HG03558 (cell line): ENCODE measurements around the gene MTERF2.
"Not testable (repeated sequence)": the region's sequence is repeated elsewhere in the genome, so short reads cannot be mapped to it uniquely, and the experiment has no call there.

Experiments used
- ATAC-seq: cut with Tn5 transposase; IDR thresholded peaks from one replicate; pipeline ENCODE4 v1.9.1; 2021; ENCODE audit warnings: moderate number of reproducible peaks; ENCODE audit not compliant: unreplicated experiment; ENCODE audit errors: extremely low read depth

The MTERF2 gene, protein sequence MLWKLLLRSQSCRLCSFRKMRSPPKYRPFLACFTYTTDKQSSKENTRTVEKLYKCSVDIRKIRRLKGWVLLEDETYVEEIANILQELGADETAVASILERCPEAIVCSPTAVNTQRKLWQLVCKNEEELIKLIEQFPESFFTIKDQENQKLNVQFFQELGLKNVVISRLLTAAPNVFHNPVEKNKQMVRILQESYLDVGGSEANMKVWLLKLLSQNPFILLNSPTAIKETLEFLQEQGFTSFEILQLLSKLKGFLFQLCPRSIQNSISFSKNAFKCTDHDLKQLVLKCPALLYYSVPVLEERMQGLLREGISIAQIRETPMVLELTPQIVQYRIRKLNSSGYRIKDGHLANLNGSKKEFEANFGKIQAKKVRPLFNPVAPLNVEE

DNA sequence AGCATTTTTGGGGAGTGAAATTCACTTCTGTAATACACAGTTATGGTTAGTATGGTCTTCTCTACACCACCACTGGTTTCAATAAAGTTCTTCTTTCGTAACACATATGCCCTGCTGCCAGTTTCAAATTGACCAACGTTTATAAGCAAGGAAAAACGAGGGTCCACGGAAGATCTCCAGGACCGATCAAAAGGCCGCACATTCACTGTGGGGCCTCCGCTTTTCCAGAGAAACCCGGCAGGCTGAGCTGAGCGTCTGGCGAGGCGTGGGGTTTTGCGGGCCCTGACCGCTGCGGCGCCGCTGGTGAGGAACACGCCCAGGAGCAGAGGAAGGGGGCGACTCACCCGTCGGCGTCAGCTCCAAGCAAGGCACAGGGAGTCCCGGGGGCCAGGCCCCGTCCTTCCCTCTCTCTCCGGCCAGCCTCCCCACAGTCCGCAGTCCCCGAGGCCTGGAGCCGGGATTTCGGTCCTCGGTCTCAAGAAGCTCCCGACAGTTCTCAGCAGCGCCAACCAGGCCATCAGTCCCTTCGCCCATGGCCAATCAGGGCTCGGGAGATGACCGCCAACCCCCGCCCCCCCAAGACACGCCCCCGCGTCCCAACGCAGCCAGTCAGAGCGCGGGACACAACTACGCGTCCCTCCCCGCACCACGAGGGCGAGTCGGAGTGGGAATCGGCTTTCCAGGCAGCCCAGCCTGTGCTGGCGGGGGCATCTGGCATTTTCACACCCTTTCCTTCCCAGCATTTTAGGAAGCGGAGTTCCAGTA, at the start of gene MTERF2:
MTERF2 (minus strand) TSS at position 522 of the 765 bp plus-strand sequence. CDS start 8,432 bp downstream, outside the sequence.
- ATAC-seq, result peak; percentile 56

DNA sequence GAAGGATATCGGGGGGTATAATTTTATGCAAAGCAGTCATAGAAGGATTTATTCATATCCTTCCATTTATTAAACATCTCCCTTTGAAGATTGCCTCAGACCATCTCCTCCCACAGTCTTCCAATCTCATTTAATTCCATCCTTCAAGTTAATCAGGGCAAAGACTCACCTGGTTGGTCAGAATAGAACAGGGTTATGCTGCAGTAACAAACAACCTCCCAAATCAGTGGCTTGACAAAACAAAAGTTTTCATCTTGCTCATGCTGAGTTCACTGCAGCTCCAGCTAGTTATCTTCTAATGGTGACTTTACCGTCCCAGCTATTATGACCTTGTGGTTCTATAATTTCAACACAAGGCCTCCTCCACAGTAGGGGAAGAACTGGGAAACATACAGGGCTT, 48.8 kb upstream of the MTERF2 start:
- no peak for ATAC-seq

DNA sequence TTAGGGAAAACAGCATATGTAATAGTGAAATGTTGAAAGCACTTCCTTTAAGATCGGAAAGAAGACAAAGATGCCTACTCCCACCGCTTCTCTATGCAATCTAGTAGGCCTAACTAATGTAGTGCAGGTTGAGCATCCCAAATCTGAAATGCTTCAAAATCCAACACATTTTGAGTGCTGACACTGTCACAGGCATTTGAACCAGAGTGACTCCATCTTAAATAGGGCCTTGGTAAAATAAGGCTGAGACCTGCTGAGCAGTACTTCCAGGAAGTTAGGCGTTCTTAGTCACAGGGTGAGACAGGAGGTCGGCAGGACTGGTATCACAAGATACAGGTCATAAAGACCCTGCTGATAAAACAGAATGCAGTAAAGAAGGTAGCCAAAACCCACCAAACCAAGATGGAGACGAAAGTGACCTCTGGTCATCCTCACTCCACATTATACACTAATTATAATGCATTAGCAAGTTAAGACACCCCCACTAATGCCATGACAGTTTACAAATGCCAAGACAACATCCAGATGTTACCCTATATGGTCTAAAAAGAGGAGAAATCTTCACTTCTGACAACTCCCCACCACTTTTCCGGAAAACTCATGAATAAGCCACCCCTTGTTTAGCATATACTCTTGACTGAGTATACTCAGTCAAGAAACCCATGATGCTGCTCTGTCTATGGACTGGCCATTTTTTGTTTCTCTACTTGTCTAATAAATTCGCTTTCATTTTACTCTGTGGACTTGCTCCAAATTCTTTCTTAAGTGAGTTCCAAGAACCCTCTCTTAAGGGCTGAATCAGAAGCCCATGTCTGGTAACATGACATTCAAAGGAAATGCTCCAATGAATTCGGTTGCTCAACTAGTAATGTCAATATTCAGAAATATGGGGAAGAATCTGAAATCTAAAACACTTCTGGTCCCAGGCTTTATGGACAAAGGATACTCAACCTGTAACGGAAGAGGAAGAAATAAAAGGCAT, 47.1 kb upstream of the MTERF2 start:
- no peak for ATAC-seq

DNA sequence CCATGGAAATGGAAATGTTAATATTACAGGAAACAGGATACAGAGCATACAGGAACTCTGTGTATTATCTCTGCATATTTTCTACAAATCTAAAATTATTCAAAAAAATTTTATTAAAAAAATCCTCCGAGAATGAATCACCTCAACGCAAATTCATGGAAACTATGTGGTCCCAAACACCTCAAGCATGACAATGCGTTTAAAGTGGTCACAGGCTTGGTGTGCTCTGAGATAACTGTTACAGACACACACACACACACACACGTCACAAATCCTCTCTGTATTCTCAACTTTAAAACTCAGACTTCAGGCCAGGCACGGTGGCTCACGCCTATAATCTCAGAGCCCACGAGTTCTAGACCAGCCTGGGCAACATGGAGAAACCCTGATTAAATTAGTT, 45.3 kb upstream of the MTERF2 start:
- ATAC-seq, result no peak

DNA sequence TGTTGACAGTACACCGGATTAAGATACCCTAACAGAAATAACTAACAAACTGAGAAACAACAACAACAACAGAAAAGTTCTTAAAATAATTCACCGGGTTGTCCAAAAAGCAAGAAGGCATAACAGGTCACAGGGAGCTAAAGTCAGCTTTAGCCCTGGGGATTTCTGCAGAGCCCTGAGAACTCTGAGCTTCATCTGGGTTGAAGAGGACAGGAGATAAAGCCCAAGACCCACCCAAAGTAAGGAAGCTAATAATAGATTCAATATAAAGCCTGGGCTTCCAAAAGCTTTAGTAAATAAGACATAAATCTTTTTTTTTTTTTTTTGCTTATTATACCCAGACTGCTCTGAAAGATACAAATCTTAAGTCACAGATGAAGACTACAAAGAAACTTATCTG, 44.1 kb upstream of the MTERF2 start:
- no peak for ATAC-seq

DNA sequence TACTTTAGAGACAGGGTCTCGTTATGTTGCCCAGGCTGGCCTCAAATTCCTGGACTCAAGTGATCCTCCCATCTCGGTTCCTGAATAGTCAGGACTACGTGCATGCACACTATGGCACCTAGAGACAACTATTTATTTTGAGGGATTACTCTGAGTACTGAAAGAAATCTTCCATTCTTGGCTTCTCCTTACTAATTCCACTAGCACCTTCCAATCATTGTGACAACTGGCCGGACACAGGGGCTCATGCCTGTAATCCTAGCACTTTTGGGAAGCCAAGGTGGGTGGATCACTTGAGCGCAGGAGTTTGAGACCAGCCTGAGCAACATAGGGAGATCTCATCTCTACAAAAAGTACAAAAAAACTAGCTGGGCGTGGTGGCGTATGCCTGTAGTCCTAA, 42.1 kb upstream of the MTERF2 start:
- ATAC-seq, result no peak

DNA sequence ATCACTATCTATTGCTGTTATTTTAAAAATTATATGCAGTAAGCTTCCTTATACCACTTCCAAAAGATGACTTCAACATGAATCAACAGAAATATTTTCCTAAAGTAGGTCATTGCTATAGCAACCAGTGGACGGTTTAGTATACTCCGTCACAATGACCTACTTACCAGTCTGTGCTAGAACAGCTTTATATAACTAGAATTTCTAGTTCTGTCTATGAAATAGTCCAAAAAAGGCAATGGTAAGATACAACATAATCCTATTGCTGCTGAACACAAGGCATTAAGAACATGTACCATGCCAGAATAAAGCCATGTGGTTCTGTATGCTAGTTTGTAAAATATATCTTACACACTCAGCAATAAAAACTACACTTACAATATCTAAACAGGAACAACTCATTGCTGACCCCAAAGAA, 40.7 kb upstream of the MTERF2 start:
- no peak for ATAC-seq

DNA sequence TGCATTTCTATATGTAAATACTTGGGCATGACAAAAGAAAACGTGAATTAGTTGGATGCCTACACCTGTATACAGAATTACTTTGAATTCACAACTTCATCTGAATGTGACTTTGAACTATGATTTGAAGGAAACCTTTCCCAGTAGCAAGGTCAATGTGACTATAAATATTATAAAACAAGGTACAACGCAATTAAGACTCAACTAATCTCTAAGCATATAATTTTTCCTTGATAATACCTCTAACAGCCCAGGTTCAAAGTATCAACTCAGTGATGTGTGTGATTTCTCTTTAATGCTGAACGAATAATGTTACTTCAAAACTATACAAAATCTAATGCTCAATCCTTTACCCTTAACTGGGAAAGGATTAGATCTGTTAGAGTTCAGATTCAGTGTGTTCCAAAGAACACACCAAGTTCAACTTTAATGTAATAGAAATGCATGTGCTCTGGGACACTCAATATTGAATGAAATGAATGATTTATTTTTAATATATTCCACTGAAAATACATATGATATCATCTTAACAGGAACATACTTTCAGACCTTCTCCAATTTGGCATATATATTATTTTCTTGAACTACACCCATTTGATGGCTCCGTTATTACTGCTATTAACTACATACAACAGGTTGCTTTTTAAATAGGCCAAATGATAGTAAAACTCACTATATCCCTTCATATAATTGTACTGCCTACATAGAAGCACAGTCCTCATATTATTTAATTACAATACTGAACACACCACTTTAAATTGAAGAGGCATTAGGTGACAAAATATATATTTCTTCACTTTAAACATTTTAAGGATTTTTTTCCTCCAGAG, 40.1 kb upstream of the MTERF2 start:
- no peak for ATAC-seq

DNA sequence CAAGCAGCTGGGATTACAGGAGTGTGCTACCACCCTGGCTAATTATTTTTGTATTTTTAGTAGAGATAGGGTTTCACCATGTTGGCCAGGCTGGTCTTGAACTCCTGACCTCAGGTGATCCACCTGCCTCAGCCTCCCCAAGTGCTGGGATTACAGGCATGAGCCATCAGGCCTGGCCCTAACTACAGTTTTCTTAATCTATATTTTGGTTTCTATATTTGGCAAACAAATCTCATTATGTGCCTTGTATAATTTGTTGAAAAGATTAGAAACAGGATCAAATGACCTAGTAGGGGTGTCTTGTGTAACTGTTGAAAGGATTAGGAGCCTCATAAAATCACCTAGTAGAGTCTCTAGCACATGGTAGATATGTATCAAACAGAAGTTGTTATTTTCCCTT, 39.4 kb upstream of the MTERF2 start:
- ATAC-seq, result not testable (repeated sequence)

DNA sequence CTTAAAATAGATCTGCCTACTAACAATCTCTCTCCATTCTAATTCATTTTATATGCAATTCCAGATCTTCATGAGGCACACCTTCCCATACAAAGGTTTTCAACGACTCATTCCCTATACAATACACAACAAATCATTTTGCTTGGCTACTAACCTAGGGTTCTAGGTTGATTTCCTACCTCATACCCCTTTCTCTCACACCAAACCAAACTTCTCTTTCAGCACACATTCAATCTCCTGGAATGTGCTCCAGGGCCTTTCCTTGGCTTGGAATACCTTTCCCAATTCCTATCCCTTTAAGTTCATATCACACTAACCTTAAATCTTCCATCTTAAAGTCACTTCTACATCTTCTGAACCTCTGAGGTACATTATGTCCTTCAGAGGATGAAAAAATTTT, 38.7 kb upstream of the MTERF2 start:
- no peak for ATAC-seq

DNA sequence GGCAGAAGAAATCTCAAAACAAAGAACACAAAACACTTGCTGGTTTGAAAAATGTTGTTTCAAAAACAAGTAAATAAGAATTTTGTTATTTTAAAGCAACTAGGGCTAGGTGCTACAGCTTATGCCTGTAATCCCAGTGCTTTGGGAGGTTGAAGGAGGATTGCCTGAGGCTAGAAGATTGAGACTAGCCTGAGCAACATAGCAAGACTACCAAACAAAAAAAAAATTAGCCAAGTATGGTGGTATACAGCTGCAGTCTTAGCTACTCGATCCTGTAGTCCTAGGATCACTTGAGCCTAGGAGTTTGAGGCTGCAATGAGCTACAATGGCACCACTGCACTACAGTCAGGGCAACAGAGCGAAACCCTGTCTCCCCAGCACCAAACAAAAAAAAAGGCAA, 32.6 kb upstream of the MTERF2 start:
- ATAC-seq, result no peak

DNA sequence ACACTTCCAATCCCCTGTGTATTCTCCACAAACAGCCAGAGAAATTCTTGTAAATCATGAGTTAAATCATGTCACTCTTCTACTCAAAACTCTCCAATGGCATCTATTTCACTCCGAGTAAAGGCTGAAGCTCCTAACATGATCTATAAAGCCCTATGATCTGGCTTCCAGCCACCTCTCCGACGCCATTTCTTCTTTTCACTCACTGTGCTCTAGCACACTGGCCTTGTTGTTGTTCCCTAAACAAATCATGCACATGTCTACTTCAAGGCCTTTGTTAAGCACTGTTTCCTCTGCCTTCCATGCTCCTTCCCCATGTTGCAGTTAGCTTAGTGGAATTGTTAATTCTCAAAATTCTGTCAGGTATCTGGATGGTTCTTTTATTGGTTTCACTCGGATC, 30.1 kb upstream of the MTERF2 start:
- no peak for ATAC-seq

DNA sequence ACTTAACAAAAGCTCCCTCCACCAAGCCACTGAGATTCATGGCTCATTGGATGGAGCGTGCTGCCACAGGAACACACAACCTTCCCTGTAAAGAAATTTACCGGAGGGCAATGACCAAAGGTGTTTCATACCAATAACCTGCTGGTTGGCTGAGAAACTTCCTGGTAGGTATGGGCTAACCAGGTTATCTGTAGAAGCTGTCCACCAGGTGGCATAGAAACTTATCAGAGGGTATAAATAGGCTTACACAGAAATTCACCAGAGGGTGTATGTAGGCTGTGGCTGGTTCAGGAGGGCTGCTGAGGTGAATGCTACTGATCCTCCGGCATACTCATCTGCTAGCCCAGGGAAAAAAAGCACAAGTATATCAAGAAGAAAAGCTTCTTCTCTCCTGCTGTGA, 27.1 kb upstream of the MTERF2 start:
- no peak for ATAC-seq

DNA sequence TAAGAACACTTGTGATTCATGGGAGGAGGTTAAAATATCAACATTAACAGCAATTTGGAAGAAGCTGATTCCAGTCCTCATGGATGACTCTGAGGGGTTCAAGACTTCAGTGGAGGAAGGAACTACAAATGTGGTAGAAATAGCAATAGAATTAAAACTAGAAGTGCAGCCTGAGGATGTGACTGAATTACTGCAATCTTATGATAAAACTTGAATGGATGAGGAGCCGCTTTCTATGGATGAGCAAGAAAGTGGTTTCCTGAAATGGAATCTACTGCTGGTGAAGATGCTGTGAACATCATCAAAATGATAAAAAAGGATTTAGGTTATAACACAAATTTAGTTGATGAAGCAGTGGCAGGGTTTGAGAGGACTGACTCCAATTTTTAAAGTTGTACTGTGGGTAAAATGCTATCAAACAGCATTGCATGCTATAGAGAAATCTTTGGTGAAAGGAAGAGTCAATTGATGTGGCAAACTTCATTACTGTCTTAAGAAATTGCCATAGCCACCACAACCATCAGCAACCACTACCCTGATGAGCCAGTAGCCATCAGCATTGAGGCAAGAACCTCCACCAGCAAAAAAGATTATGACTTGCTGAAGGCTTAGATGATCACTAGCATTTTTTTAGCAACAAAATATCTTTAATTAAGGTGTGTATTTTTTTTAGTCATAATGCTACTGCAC, 25.9 kb upstream of the MTERF2 start:
- no peak for ATAC-seq

DNA sequence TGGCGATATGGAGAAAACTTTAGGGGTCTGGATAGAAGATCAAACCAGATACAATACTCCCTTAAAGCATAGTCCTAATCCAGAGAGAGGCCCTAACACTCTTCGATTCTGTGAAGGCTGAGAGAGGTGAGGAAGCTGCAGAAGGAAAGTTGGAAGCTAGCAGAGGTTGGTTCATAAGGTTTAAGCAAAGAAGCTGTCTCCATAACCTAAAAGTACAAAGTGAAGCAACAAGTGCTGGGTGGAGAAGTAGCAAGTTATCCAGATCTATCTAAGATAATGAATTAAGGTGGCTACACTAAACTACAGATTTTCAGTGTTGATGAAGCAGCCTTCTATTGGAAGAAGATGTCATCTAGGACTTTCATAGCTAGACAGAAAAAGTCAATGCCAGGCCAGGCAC, 24.6 kb upstream of the MTERF2 start:
- no peak for ATAC-seq

DNA sequence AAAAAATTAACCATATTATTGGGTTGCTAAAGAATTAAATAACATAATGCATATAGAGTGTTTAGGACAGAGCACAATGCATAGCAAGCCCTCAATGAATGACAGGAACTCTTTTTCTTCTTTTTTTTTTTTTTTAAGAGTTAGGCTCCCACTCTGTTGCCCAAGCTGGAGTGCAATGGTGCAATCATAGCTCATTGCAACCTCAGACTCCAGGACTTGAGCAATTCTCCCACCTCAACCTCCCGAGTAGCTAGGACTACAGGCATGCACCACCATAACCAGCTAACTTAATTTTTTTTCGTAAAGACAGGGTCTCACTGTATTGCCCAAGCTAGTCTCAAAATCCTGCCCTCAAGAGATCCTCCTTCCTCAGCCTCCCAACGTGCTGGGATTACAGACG, 20.5 kb upstream of the MTERF2 start:
- ATAC-seq, result no peak

DNA sequence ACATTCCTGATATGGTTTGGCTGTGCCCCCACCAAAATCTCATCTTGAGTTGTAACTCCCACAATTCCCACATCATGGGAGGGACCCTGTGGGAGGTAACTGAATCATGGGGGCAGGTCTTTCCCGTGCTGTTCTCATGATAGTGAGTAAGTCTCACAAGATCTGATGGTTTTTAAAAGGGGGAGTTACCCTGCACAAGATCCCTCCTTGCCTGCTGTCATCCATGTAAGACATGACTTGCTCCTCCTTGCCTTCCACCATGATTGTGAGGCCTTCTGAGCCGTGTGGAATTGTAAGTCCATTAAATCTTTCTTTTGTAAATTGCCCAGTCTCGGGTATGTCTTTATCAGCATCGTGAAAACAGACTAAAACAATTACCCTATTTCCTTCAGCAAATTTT, 15.7 kb upstream of the MTERF2 start:
- ATAC-seq, result not testable (repeated sequence)

DNA sequence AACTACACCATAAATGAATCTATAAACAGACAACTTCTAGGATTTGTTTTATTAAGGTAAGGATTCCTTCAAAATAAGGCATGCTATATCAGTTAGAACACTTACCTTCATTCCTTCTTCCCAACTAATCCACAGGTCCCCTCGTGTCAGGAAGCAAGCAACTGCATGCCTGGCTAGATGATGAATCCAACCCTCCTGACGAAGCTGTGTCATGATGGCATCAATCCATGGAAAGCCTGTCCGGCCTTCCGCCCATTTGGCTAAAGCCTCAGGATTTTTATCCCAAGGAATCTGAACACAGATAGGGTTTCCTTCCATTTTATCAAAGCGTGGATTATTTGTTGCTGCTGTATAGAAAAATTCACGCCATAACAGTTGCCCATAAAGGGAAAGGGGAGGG, 12.5 kb upstream of the MTERF2 start:
- ATAC-seq, result no peak

DNA sequence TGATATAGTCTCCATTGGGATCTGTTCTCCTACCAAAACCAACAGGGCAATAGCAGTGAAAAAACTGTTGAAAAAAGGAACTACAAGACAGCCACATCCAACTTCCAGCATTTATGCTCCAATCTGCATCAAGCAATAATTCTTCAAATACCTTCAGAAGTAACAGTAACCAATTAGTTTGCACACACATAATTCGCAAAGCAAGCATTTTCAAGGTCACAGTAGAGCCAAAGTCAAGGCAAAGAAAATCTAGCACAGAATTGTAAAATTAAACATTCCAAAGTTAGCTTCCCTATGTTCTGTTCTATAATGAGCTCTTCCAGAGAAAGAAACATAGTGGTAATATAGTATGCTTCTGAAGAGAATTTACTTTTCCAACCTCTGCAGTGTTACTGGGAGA, 11.0 kb upstream of the MTERF2 start:
- no peak for ATAC-seq
